ENCODE results near the gene ZNF836. TPM values are rescaled to one million over a fixed set of nuclear protein-coding genes. Genes with fewer than 3 reads are reported as not detected.

ZNF836 gene
- total RNA-seq (1 to 10 TPM; 5.4 to 9.2 TPM), polyA plus RNA-seq (ENCODE audit: insufficient read depth, low read depth, low replicate concordance) (3.3 TPM)
- long read RNA-seq, donor 1 = 0 reads
- long read RNA-seq, donor 2 = 0 reads

GRCh38 chr19:52171321-52172169 lies at the start of gene ZNF836:
TSS of gene ZNF836 (minus strand) at chr19:52171621. CDS start at chr19:52168072, 3,549 bp downstream.
- intact Hi-C loops (cut with DNase I; ENCODE audit: low total_unique reads) = no loop called here
- WGBS, 2 donors = 5 to 6% methylated on average over 37 of the region's 37 CpGs
- TF ChIP-seq CTCF (IDR thresholded peaks at IDR 0.05) (no peak), POLR2A (IDR thresholded peaks at IDR 0.05) (no peak)
- Histone ChIP-seq H3K4me1 (no peaks in the 10 kb centered on the region), H3K27me3 (no peaks in the 10 kb centered on the region), H3K4me3 (peak within 1 kb of the TSS; percentile 60 to 82), H3K36me3 (ENCODE audit: low read depth, missing control alignments) (no peaks in the 10 kb centered on the region), H3K9me3 (no peaks in the 10 kb centered on the region), H3K27ac (peak within 1 kb of the TSS; percentile 74 to 81)
- DNase-seq = peak; percentile 94

- no peak for TF ChIP-seq CTCF (IDR thresholded peaks at IDR 0.05)
- TF ChIP-seq POLR2A (IDR thresholded peaks at IDR 0.05) = no peak
- no peaks in the 10 kb centered on the region for H3K36me3 ChIP-seq (ENCODE audit: low read depth, missing control alignments)
- H3K4me1 ChIP-seq = no peaks in the 10 kb centered on the region
- WGBS, 2 donors = 93 to 99% methylated on average over 6 of the region's 6 CpGs
- no peak overlapping the region for H3K4me3 ChIP-seq
- no peaks in the 10 kb centered on the region for H3K27me3 ChIP-seq
- no peaks in the 10 kb centered on the region for H3K9me3 ChIP-seq
- intact Hi-C loops (cut with DNase I; ENCODE audit: low total_unique reads) = no loop called here
- H3K27ac ChIP-seq = no peak overlapping the region
- DNase-seq = no peak
Measured at GRCh38 chr19:52221031-52221430, 49.6 kb upstream of the ZNF836 start.

GRCh38 chr19:52219611-52220010 lies 48.2 kb upstream of the ZNF836 start:
- no peak for TF ChIP-seq POLR2A (IDR thresholded peaks at IDR 0.05)
- no peak for TF ChIP-seq CTCF (IDR thresholded peaks at IDR 0.05)
- Histone ChIP-seq H3K4me3 (no peak overlapping the region), H3K9me3 (no peaks in the 10 kb centered on the region), H3K36me3 (ENCODE audit: low read depth, missing control alignments) (no peaks in the 10 kb centered on the region), H3K27me3 (no peaks in the 10 kb centered on the region), H3K27ac (no peak overlapping the region), H3K4me1 (no peaks in the 10 kb centered on the region)
- no peak for DNase-seq
- intact Hi-C loops (cut with DNase I; ENCODE audit: low total_unique reads) = no loop called here
- WGBS, 2 donors = 94 to 96% methylated on average over 3 to 8 of the region's 8 CpGs

GRCh38 chr19:52217576-52217975 lies 46.2 kb upstream of the ZNF836 start:
- Histone ChIP-seq H3K4me3 (no peak overlapping the region), H3K27me3 (no peaks in the 10 kb centered on the region), H3K9me3 (no peaks in the 10 kb centered on the region), H3K27ac (no peak overlapping the region), H3K4me1 (no peaks in the 10 kb centered on the region), H3K36me3 (ENCODE audit: low read depth, missing control alignments) (no peaks in the 10 kb centered on the region)
- TF ChIP-seq CTCF (IDR thresholded peaks at IDR 0.05) = no peak
- TF ChIP-seq POLR2A (IDR thresholded peaks at IDR 0.05) = no peak
- 84 to 88% methylated on average over 5 of the region's 5 CpGs for WGBS, 2 donors
- intact Hi-C loops (cut with DNase I; ENCODE audit: low total_unique reads) = no loop called here
- DNase-seq = no peak
